Adrenal gland (tissue), 12 donors: ENCODE measurements around the gene GCN1. TPM values are rescaled to one million over a fixed set of nuclear protein-coding genes. Genes with fewer than 3 reads are reported as not detected.

Source experiments
- DNase-seq, 7 donors: peaks; one replicate each; pipeline ENCODE4 v3.0.0-alpha.2; 2019 to 2020
- H3K27ac ChIP-seq, 5 donors: fragments of 200-600 bp; sonication (generic) in 4 of 5; 1 replicate in 3 of 5; 2 replicates in 2 of 5; pipeline versions ENCODE4 v1.5.1 to v1.8.0; 2016 to 2020; ENCODE audit warnings: mild to moderate bottlenecking in 1 of 5
- H3K27me3 ChIP-seq: fragments of 200-600 bp; 2 replicates; pipeline ENCODE4 v1.8.0; 2021
- H3K36me3 ChIP-seq, 2 donors: fragments of 200-600 bp; replicated peaks in 1 of 2; 1 replicate in 1 of 2; 2 replicates in 1 of 2; pipeline versions ENCODE4 v1.5.1 to v1.8.0; 2018 to 2022
- H3K4me1 ChIP-seq, 2 donors: fragments of 200-600 bp; replicated peaks in 1 of 2; 1 replicate in 1 of 2; 2 replicates in 1 of 2; pipeline versions ENCODE4 v1.5.1 to v1.8.0; 2018 to 2021
- H3K4me3 ChIP-seq, 4 donors: fragments of 200-600 bp; sonication (generic) in 3 of 4; one replicate each; pipeline ENCODE4 v1.5.1; 2016 to 2018
- H3K9me3 ChIP-seq, 3 donors: fragments of 200-600 bp; sonication (generic) in 1 of 3; replicated peaks in 1 of 3; 1 replicate in 2 of 3; 2 replicates in 1 of 3; pipeline versions ENCODE4 v1.5.1 to v1.8.0; 2016 to 2021
- POLR2A ChIP-seq, 2 donors: fragments of 450-650 bp; IDR thresholded peaks; one replicate each; pipeline ENCODE4 v1.6.1; 2017; ENCODE audit warnings: antibody characterized with exemption in 2 of 2, mild to moderate bottlenecking in 2 of 2, moderate library complexity in 1 of 2
- WGBS, 4 donors: extraction: QIAGEN DNeasy Blood & Tissue Kit in 2 of 4; methylation state at CpG; one replicate each; pipeline versions ENCODE4 v1.1.5 to v1.1.7; 2013 to 2017; 5-methylcytosine and 5-hydroxymethylcytosine counted together
- intact Hi-C, 2 donors: fragments of 100-400 bp; cut with DNase I; formaldehyde crosslinking; loops; one replicate each; pipeline versions ENCODE4 v1.14.1 to v1.15.0; 2022 to 2023
- polyA plus RNA-seq, 3 donors: library from polyadenylated mRNA; stranded (reverse); fragments of 200-250 nt in 2 of 3; fragments of 350-450 nt in 1 of 3; fragmentation: Illumina TruSeq in 1 of 3; extraction: RNeasy Lipid Tissue Mini Kit (QIAGEN cat#74804) in 1 of 3; gene quantifications; one replicate each; pipeline ENCODE4 v1.2.3, GENCODE V29; 2013 to 2014
- total RNA-seq, 9 donors: library from RNA; depleted of rRNA in 4 of 9; stranded (reverse); fragments of >200 nt in 4 of 9; fragments of 120-200 nt in 1 of 9; fragmentation: NEBNext Ultra II Directional in 1 of 9; extraction: Animal tissue kit (Norgen Biotek cat#: 25700) in 1 of 9; gene quantifications; one replicate each; pipeline versions ENCODE4 v1.1.0 to v1.2.4, GENCODE V29; 2013 to 2023
- TF ChIP-seq, protein P1 (sequence below), 6 experiments: fragments of 450-650 bp in 4 of 6; fragments of 200-600 bp in 2 of 6; sonication (generic) in 1 of 6; IDR thresholded peaks; 1 replicate in 5 of 6; 2 replicates in 1 of 6; pipeline versions ENCODE4 v1.5.1 to v1.8.0; 2016 to 2021; ENCODE audit warnings: antibody characterized with exemption in 6 of 6, mild to moderate bottlenecking in 2 of 6, moderate library complexity in 1 of 6
- donor health status: healthy with polysubstance abuse.
- donor health status: Bipolar disorder and iron deficiency.
- donor health status: DM: yes; HTN: yes; CAD: no.
- donor health status: DM: no; HTN: no; CAD: no.
- donor health status: DM: no; HTN: no; CAD: no.
- donor health status: DM: yes; HTN: yes; CAD: no.

The GCN1 gene
- total and polyA plus RNA-seq, 12 donors = 22.0 to 98.5 (median 46.5) TPM

DNA sequence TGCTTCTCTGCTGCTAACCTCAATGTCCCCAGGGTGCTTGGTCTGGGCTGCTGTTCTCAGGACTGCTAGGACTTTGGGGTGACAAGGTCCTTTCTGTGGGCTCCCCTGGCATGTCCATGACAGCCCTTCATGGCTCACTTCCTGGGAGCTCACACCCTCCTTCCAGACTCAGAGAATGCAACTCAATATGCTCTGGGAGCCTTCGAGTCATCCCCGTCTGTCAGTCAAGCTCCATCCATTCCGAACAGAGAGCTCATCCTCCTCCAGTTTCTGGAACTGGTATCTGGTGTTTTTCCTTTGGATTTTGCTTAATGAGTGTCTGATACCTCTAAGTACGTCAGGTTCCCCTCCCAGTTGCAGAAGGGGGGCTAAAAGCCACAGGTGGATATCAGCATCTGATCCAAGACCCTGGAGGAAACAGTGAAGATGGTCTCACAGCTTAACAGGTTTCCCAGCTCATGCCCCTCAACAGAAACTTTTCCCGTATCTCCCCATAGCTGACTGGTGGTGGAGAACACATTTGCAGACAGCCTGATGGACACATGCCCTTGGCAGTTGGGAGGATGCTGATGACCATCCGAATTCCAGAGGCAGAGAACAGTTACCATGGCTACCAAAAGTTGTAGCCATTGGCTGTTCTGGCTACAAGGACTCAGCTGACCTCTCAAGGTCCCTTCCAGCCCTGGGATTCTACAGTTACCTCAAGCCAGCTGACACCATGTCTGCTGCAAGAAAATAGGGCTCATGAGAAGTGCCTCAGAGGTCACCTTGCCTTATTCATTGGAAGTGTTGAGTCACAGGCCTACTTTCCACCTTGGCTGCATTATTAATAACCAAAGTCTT lies 68.5 kb downstream of the GCN1 start:
- H3K27me3 ChIP-seq = no peaks in the 10 kb centered on the region
- H3K4me3 ChIP-seq = no peak overlapping the region
- H3K27ac ChIP-seq = peak overlapping the region in 4 of 5 donors; percentile 29 to 81 (median 62)
- 72 to 89% (median 76%) methylated on average over 5 to 6 of the region's 6 CpGs for WGBS, 4 donors
- peaks cover 0 to 38% of the 10 kb centered on the region in 2 donors for H3K36me3 ChIP-seq
- H3K9me3 ChIP-seq = no peaks in the 10 kb centered on the region
- intact Hi-C loops = no loop called here
- no peak for TF ChIP-seq POLR2A (IDR thresholded peaks at IDR 0.05)
- TF ChIP-seq, protein P1, sequence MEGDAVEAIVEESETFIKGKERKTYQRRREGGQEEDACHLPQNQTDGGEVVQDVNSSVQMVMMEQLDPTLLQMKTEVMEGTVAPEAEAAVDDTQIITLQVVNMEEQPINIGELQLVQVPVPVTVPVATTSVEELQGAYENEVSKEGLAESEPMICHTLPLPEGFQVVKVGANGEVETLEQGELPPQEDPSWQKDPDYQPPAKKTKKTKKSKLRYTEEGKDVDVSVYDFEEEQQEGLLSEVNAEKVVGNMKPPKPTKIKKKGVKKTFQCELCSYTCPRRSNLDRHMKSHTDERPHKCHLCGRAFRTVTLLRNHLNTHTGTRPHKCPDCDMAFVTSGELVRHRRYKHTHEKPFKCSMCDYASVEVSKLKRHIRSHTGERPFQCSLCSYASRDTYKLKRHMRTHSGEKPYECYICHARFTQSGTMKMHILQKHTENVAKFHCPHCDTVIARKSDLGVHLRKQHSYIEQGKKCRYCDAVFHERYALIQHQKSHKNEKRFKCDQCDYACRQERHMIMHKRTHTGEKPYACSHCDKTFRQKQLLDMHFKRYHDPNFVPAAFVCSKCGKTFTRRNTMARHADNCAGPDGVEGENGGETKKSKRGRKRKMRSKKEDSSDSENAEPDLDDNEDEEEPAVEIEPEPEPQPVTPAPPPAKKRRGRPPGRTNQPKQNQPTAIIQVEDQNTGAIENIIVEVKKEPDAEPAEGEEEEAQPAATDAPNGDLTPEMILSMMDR (IDR thresholded peaks at IDR 0.05) = no peak
- H3K4me1 ChIP-seq = peaks cover 5 to 20% of the 10 kb centered on the region in 2 donors
- peak in 6 of 7 donors; percentile 52 to 81 (median 66) for DNase-seq

GRCh38 chr12:120125029-120125428 lies 69.5 kb downstream of the GCN1 start:
- H3K36me3 ChIP-seq = peaks cover 0 to 28% of the 10 kb centered on the region in 2 donors
- H3K9me3 ChIP-seq = no peaks in the 10 kb centered on the region
- no peaks in the 10 kb centered on the region for H3K27me3 ChIP-seq
- no peak for DNase-seq
- intact Hi-C loops = no loop called here
- no peak overlapping the region for H3K4me3 ChIP-seq
- WGBS, 4 donors = 88 to 95% (median 93%) methylated on average over 4 of the region's 4 CpGs
- H3K27ac ChIP-seq = no peak overlapping the region
- TF ChIP-seq POLR2A (IDR thresholded peaks at IDR 0.05) = no peak
- TF ChIP-seq, protein P1 (IDR thresholded peaks at IDR 0.05) = no peak
- peaks cover 5 to 20% of the 10 kb centered on the region in 2 donors for H3K4me1 ChIP-seq

- 59 to 68% (median 64%) methylated on average over 4 of the region's 4 CpGs for WGBS, 4 donors
- intact Hi-C loops = no loop called here
- no peaks in the 10 kb centered on the region for H3K27me3 ChIP-seq
Observed at GRCh38 chr12:120121766-120122293, 72.7 kb downstream of the GCN1 start.

DNA sequence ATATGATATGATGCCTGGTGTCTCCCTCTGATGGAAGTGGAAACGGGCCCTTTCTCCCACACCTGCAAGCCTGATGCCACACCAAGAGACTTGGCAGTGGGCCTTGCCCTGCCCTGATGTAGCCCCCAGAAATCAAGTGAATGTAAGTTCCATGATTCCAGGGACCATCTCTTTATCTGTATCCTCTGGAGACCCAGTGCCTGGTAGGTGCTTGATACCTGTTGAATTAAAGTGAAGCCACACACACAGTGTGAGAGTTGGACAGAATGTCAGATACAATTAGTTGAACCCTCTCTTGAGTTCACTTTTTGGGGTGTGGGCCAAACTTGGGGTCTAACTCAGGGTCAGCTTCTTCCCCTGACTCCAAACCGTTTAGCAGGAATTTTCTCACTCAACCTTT lies 73.2 kb downstream of the GCN1 start:
- no peak for DNase-seq
- intact Hi-C loops = no loop called here
- H3K36me3 ChIP-seq = no peaks in the 10 kb centered on the region
- TF ChIP-seq, protein P1 (IDR thresholded peaks at IDR 0.05) = no peak
- no peak for TF ChIP-seq POLR2A (IDR thresholded peaks at IDR 0.05)
- no peaks in the 10 kb centered on the region for H3K27me3 ChIP-seq
- H3K4me1 ChIP-seq = peaks cover 23 to 39% of the 10 kb centered on the region in 2 donors
- 72 to 77% (median 74%) methylated on average over 2 of the region's 2 CpGs for WGBS, 4 donors
- H3K4me3 ChIP-seq = no peak overlapping the region
- H3K27ac ChIP-seq = no peak overlapping the region
- no peaks in the 10 kb centered on the region for H3K9me3 ChIP-seq

More at GRCh38 chr12:120121766-120122293, 72.7 kb downstream of the GCN1 start:
- no peak for DNase-seq
- no peaks in the 10 kb centered on the region for H3K36me3 ChIP-seq
- no peaks in the 10 kb centered on the region for H3K9me3 ChIP-seq
- H3K4me3 ChIP-seq = no peak overlapping the region
- H3K27ac ChIP-seq = no peak overlapping the region
- H3K4me1 ChIP-seq = peaks cover 25 to 44% of the 10 kb centered on the region in 2 donors
- TF ChIP-seq, protein P1 (IDR thresholded peaks at IDR 0.05) = no peak
- no peak for TF ChIP-seq POLR2A (IDR thresholded peaks at IDR 0.05)
